ENCODE results near the gene C11orf98.
A peak's percentile ranks its signal among the peaks of the same experiment; 100 is the strongest.
"Not testable (repeated sequence)": the region's sequence is repeated elsewhere in the genome, so short reads cannot be mapped to it uniquely, and the experiment has no call there.

C11orf98 gene

GRCh38 chr11:62680825-62681240 is 15.8 kb upstream of the C11orf98 start:
- DNase-seq: peak; percentile 37

GRCh38 chr11:62678770-62679696 is 14.0 kb upstream of the C11orf98 start, which contains the start of gene UBXN1:
UBXN1 (minus strand) TSS chr11:62679073; CDS start chr11:62678923, 150 bp downstream.
- DNase-seq: peak; percentile 87

GRCh38 chr11:62678433-62678769 is 13.4 kb upstream of the C11orf98 start:
- no peak for DNase-seq

GRCh38 chr11:62677714-62678113 is 12.7 kb upstream of the C11orf98 start:
- DNase-seq: no peak

- no peak for DNase-seq
These were observed 12.1 kb upstream of the C11orf98 start for GRCh38 chr11:62677156-62677555.

- DNase-seq: no peak
These were observed 11.7 kb upstream of the C11orf98 start for GRCh38 chr11:62676698-62677097.

GRCh38 chr11:62675415-62675814 is 10.4 kb upstream of the C11orf98 start:
- DNase-seq: not testable (repeated sequence)

- no peak for DNase-seq
These were observed 8.2 kb upstream of the C11orf98 start for GRCh38 chr11:62673196-62673525.

- peak; percentile 72 for DNase-seq
These were observed 6.8 kb upstream of the C11orf98 start, which contains the start of the genes LBHD1 and UQCC3 for GRCh38 chr11:62671608-62672389. LBHD1 (minus strand) TSS chr11:62672267; CDS start chr11:62670031, 2,236 bp downstream. UQCC3 (plus strand) TSS chr11:62671673; CDS start chr11:62671746, 73 bp downstream.

GRCh38 chr11:62671236-62671607 is 6.2 kb upstream of the C11orf98 start:
- no peak for DNase-seq

GRCh38 chr11:62669420-62670161 is 4.6 kb upstream of the C11orf98 start:
- DNase-seq: no peak

GRCh38 chr11:62667460-62667859 is 2.5 kb upstream of the C11orf98 start:
- DNase-seq: no peak

- DNase-seq: no peak
These were observed 1.4 kb upstream of the C11orf98 start for GRCh38 chr11:62666259-62666926.

GRCh38 chr11:62665599-62666258 is 719 bp upstream of the C11orf98 start:
- DNase-seq: peak; percentile 68

- peak; percentile 64 for DNase-seq
These were observed 470 bp downstream of the C11orf98 start for GRCh38 chr11:62664405-62665074.

- no peak for DNase-seq
These were observed 8.1 kb downstream of the C11orf98 start for GRCh38 chr11:62656796-62657429.

GRCh38 chr11:62654297-62654696 is 10.7 kb downstream of the C11orf98 start:
- no peak for DNase-seq

GRCh38 chr11:62652161-62653006 is 12.6 kb downstream of the C11orf98 start:
- DNase-seq: no peak

GRCh38 chr11:62650283-62650682 is 14.7 kb downstream of the C11orf98 start:
- DNase-seq: not testable (repeated sequence)

- DNase-seq: no peak
These were observed 15.5 kb downstream of the C11orf98 start for GRCh38 chr11:62649486-62649885.
